SH-SY5Y (cell line): ENCODE results near the gene SCAPER.

Experiments
- GATA2 ChIP-seq: IDR thresholded peaks from 2 replicates; pipeline ENCODE4 v1.6.1; 2011; ENCODE audit warnings: mild to moderate bottlenecking, low read depth, low read length
- GATA3 ChIP-seq: IDR thresholded peaks from 2 replicates; pipeline ENCODE4 v1.6.1; 2011; ENCODE audit warnings: low read depth, mild to moderate bottlenecking, low read length, moderate library complexity

GRCh38 chr15:76791511-76791910 is 113.6 kb downstream of the SCAPER start:
- TF ChIP-seq GATA3 = no peak
- no peak for TF ChIP-seq GATA2
